Measurements from ENCODE around the gene TLE7.

Gene TLE7

GRCh38 chr16:71449020-71449419, 7.2 kb upstream of the TLE7 start:
- FAIRE-seq (peak; percentile 63), DNase-seq (ENCODE audit: insufficient read length, low spot score) (no peak)

GRCh38 chr16:71448274-71448866, 6.5 kb upstream of the TLE7 start:
- FAIRE-seq (no peak), DNase-seq (ENCODE audit: insufficient read length, low spot score) (no peak)

- FAIRE-seq (no peak), DNase-seq (ENCODE audit: insufficient read length, low spot score) (no peak)
Observed at GRCh38 chr16:71443714-71444113, 1.9 kb upstream of the TLE7 start.

GRCh38 chr16:71441348-71442050, 355 bp downstream of the TLE7 start:
- FAIRE-seq (no peak), DNase-seq (ENCODE audit: insufficient read length, low spot score) (no peak)

GRCh38 chr16:71440669-71441347, 1.0 kb downstream of the TLE7 start:
- FAIRE-seq (no peak), DNase-seq (ENCODE audit: insufficient read length, low spot score) (peak; percentile 56)

- FAIRE-seq (no peak), DNase-seq (ENCODE audit: insufficient read length, low spot score) (no peak)
Observed at GRCh38 chr16:71439523-71439922, 2.3 kb downstream of the TLE7 start.

- FAIRE-seq: no peak
- no peak for DNase-seq (ENCODE audit: insufficient read length, low spot score)
Observed at GRCh38 chr16:71436473-71436872, 5.4 kb downstream of the TLE7 start.

GRCh38 chr16:71432906-71433305, 8.9 kb downstream of the TLE7 start:
- DNase-seq (ENCODE audit: insufficient read length, low spot score) (no peak), FAIRE-seq (no peak)

GRCh38 chr16:71431991-71432390, 9.9 kb downstream of the TLE7 start:
- FAIRE-seq: no peak

GRCh38 chr16:71431176-71431575, 10.7 kb downstream of the TLE7 start:
- DNase-seq (ENCODE audit: insufficient read length, low spot score): no peak
- FAIRE-seq: no peak

More at GRCh38 chr16:71431991-71432390, 9.9 kb downstream of the TLE7 start:
- no peak for DNase-seq (ENCODE audit: insufficient read length, low spot score)

- no peak for DNase-seq (ENCODE audit: insufficient read length, low spot score)
- no peak for FAIRE-seq
Observed at GRCh38 chr16:71430744-71431143, 11.1 kb downstream of the TLE7 start.

GRCh38 chr16:71429581-71429980, 12.3 kb downstream of the TLE7 start:
- no peak for FAIRE-seq

GRCh38 chr16:71428883-71429282, 13.0 kb downstream of the TLE7 start:
- FAIRE-seq (no peak), DNase-seq (ENCODE audit: insufficient read length, low spot score) (no peak)

More at GRCh38 chr16:71429581-71429980, 12.3 kb downstream of the TLE7 start:
- no peak for DNase-seq (ENCODE audit: insufficient read length, low spot score)

GRCh38 chr16:71428385-71428784, 13.5 kb downstream of the TLE7 start:
- FAIRE-seq: no peak
- DNase-seq (ENCODE audit: insufficient read length, low spot score): no peak

- FAIRE-seq: no peak
- no peak for DNase-seq (ENCODE audit: insufficient read length, low spot score)
Observed at GRCh38 chr16:71426880-71427615, 14.8 kb downstream of the TLE7 start.

GRCh38 chr16:71426069-71426879, 15.6 kb downstream of the TLE7 start:
- no peak for FAIRE-seq

GRCh38 chr16:71425746-71426068, 16.1 kb downstream of the TLE7 start:
- FAIRE-seq: no peak
- no peak for DNase-seq (ENCODE audit: insufficient read length, low spot score)

More at GRCh38 chr16:71426069-71426879, 15.6 kb downstream of the TLE7 start:
- DNase-seq (ENCODE audit: insufficient read length, low spot score): no peak

GRCh38 chr16:71424626-71425025, 17.2 kb downstream of the TLE7 start:
- FAIRE-seq (no peak), DNase-seq (ENCODE audit: insufficient read length, low spot score) (no peak)

GRCh38 chr16:71423865-71424264, 18.0 kb downstream of the TLE7 start:
- DNase-seq (ENCODE audit: insufficient read length, low spot score) (no peak), FAIRE-seq (no peak)

- DNase-seq (ENCODE audit: insufficient read length, low spot score) (no peak), FAIRE-seq (no peak)
Observed at GRCh38 chr16:71423016-71423415, 18.8 kb downstream of the TLE7 start.

Measured in GM19239 (cell line).